T-helper 17 cell (primary cell): ENCODE results near the gene TPTE. TPM values are rescaled to one million over a fixed set of nuclear protein-coding genes. Genes with fewer than 3 reads are reported as not detected.
"Not testable (repeated sequence)": the region's sequence is repeated elsewhere in the genome, so short reads cannot be mapped to it uniquely, and the experiment has no call there.

Experiments
- ATAC-seq: fragments of 150-1000 bp; cut with Tn5 transposase; 2 replicates; pipeline ENCODE4 v1.10.0; 2021; ENCODE audit warnings: mild to moderate bottlenecking, moderate library complexity
- DNase-seq, 3 donors: peaks; one replicate each; pipeline versions ENCODE4 v3.0.0 to v3.0.0-alpha.2; 2020 to 2021
- H3K9me3 ChIP-seq: one replicate; pipeline ENCODE4 v1.7.0; 2013; ENCODE audit warnings: low read length, mild to moderate bottlenecking; ENCODE audit not compliant: control insufficient read depth, poor library complexity, severe bottlenecking
- H3K27ac Mint-ChIP-seq: one replicate; pipeline ENCODE4 v1.8.0; 2022; ENCODE audit warnings: mild to moderate bottlenecking, moderate library complexity, mixed read lengths
- H3K27me3 Mint-ChIP-seq: one replicate; pipeline ENCODE4 v1.8.0; 2022; ENCODE audit warnings: mixed read lengths
- H3K36me3 Mint-ChIP-seq: one replicate; pipeline ENCODE4 v1.8.0; 2022; ENCODE audit warnings: low read depth, mixed read lengths
- H3K4me1 Mint-ChIP-seq: one replicate; pipeline ENCODE4 v1.8.0; 2022; ENCODE audit warnings: mild to moderate bottlenecking, mixed read lengths
- H3K4me3 Mint-ChIP-seq: one replicate; pipeline ENCODE4 v1.8.0; 2022; ENCODE audit warnings: mild to moderate bottlenecking, moderate library complexity, mixed read lengths
- total RNA-seq, 4 donors: library from RNA in 2 of 4; stranded (reverse) in 2 of 4; gene quantifications; one replicate each; pipeline ENCODE4 v1.2.3 and lab custom pipeline; 2022 to 2026

The TPTE gene
- total RNA-seq, 2 donors from 2014 or later, result not detected

GRCh38 chr21:10570803-10571202 is 49.4 kb downstream of the TPTE start:
- H3K4me3 Mint-ChIP-seq, H3K9me3 ChIP-seq, H3K4me1 Mint-ChIP-seq, ATAC-seq, H3K27ac Mint-ChIP-seq, H3K27me3 Mint-ChIP-seq, DNase-seq, H3K36me3 Mint-ChIP-seq: not testable (repeated sequence)

GRCh38 chr21:10574531-10575310 is 53.3 kb downstream of the TPTE start:
- ATAC-seq, H3K4me1 Mint-ChIP-seq, DNase-seq, H3K9me3 ChIP-seq, H3K27ac Mint-ChIP-seq, H3K27me3 Mint-ChIP-seq, H3K36me3 Mint-ChIP-seq, H3K4me3 Mint-ChIP-seq: not testable (repeated sequence)

- DNase-seq (no peak), ATAC-seq (peak; percentile 20)
- Mint-ChIP-seq H3K27ac (no peak overlapping the region), H3K4me3 (no peak overlapping the region), H3K27me3 (no peaks in the 10 kb centered on the region), H3K36me3 (no peaks in the 10 kb centered on the region), H3K4me1 (no peaks in the 10 kb centered on the region)
- peaks cover 4% of the 10 kb centered on the region for H3K9me3 ChIP-seq
Measured at GRCh38 chr21:10575311-10575667, 53.9 kb downstream of the TPTE start.

GRCh38 chr21:10578910-10579309 is 57.5 kb downstream of the TPTE start:
- H3K9me3 ChIP-seq, H3K27ac Mint-ChIP-seq, H3K36me3 Mint-ChIP-seq, H3K4me1 Mint-ChIP-seq, H3K4me3 Mint-ChIP-seq, DNase-seq, H3K27me3 Mint-ChIP-seq, ATAC-seq: not testable (repeated sequence)

DNA sequence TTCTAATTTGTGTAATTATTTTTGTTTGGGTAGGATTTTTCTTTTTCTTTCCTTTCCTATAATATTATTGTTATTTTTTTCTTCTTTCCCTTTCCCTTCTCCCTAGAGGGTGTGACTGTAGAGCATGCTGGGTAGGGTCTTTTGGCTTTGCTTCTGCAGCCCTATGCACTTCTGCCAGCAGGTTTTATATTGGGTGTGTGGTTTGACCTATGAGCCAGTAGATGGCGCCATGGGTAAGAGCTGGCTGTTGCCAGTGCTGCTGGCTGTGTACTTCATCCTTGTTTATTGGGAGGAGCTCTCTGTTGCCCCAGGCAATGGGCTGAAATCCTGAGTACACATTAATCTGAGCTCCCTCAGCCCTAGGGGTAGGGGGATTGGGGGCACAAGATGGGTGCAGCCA is 67.7 kb downstream of the TPTE start:
- not testable (repeated sequence) for H3K36me3 Mint-ChIP-seq, ATAC-seq, H3K27me3 Mint-ChIP-seq, H3K9me3 ChIP-seq, H3K4me3 Mint-ChIP-seq, H3K27ac Mint-ChIP-seq, DNase-seq, H3K4me1 Mint-ChIP-seq

- not testable (repeated sequence) for H3K36me3 Mint-ChIP-seq, H3K27me3 Mint-ChIP-seq, H3K4me3 Mint-ChIP-seq, H3K4me1 Mint-ChIP-seq, ATAC-seq, H3K27ac Mint-ChIP-seq, DNase-seq, H3K9me3 ChIP-seq
Measured at GRCh38 chr21:10607074-10607473, 85.7 kb downstream of the TPTE start.

DNA sequence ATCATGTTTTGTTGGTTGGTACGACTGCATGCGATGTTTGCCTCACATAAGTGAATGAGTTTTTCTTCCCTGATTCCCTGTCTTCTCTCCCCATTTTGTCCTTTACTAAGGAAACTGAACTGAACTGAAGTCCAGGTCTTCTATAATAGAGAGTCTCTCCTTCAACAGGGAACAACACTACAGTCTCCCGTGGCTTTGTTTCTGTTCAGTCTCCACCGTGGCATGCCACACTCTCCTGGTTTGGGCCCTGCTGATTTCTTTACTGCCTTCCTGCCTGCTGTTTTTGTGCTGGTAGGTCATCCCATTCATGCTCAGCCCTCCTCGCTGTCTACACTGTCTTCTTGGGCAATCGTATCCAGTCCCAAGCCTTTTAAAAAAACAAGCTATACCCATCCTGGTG is 92.9 kb downstream of the TPTE start:
- ATAC-seq, result not testable (repeated sequence)

GRCh38 chr21:10616061-10616460 is 94.7 kb downstream of the TPTE start:
- H3K27me3 Mint-ChIP-seq, ATAC-seq, DNase-seq, H3K4me1 Mint-ChIP-seq, H3K4me3 Mint-ChIP-seq, H3K27ac Mint-ChIP-seq, H3K36me3 Mint-ChIP-seq, H3K9me3 ChIP-seq: not testable (repeated sequence)

More for the DNA sequence above, 92.9 kb downstream of the TPTE start:
- H3K4me3 Mint-ChIP-seq, DNase-seq, H3K27me3 Mint-ChIP-seq, H3K4me1 Mint-ChIP-seq, H3K27ac Mint-ChIP-seq, H3K36me3 Mint-ChIP-seq: not testable (repeated sequence)
- H3K9me3 ChIP-seq, result peaks cover 12% of the 10 kb centered on the region

- Mint-ChIP-seq H3K27ac (no peak overlapping the region), H3K4me1 (no peaks in the 10 kb centered on the region), H3K36me3 (no peaks in the 10 kb centered on the region), H3K4me3 (no peak overlapping the region), H3K27me3 (no peaks in the 10 kb centered on the region)
- no peak for DNase-seq
- no peak for ATAC-seq
- H3K9me3 ChIP-seq, result peaks cover 7% of the 10 kb centered on the region
Measured at GRCh38 chr21:10616535-10616934, 95.2 kb downstream of the TPTE start.

DNA sequence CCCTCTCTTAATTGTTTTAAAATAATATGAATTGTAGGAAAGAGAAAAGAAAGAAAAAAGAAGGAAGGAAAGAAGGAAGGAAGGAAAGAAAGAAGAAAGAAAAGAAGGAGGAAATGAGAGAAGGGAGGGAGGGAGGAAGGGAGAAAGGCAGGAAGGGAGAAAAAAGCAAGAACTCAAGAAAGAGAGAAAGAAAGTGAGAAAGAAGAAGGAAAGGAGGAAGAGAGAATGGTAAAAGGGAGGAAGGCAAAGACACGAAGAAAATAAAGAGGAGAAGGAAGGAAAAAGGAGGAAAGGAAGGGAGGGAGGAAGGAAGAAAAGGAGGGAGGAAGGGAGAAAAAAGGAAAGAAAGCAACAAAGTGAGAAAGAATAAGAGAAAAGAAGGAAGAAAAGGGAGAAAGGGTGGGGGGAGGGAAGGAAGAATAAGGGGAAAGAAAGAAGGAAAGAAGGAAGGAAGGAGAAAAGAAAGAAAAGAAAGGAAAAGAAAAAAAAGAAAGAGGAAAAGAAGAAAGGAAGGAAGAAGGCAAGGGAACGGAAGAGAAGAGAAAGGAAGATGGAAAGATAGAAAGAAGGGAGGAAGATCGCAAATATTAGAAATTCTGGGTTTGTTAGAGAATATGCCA is 95.9 kb downstream of the TPTE start:
- not testable (repeated sequence) for H3K27me3 Mint-ChIP-seq, H3K9me3 ChIP-seq, DNase-seq, H3K36me3 Mint-ChIP-seq, H3K27ac Mint-ChIP-seq, H3K4me3 Mint-ChIP-seq, H3K4me1 Mint-ChIP-seq, ATAC-seq

GRCh38 chr21:10627316-10627863 is 106.0 kb downstream of the TPTE start:
- H3K27me3 Mint-ChIP-seq, result no peaks in the 10 kb centered on the region
- DNase-seq (no peak), ATAC-seq (no peak)
- no peaks in the 10 kb centered on the region for H3K4me1 Mint-ChIP-seq
- H3K27ac Mint-ChIP-seq, result no peak overlapping the region
- no peaks in the 10 kb centered on the region for H3K9me3 ChIP-seq
- no peaks in the 10 kb centered on the region for H3K36me3 Mint-ChIP-seq
- H3K4me3 Mint-ChIP-seq, result no peak overlapping the region

DNA sequence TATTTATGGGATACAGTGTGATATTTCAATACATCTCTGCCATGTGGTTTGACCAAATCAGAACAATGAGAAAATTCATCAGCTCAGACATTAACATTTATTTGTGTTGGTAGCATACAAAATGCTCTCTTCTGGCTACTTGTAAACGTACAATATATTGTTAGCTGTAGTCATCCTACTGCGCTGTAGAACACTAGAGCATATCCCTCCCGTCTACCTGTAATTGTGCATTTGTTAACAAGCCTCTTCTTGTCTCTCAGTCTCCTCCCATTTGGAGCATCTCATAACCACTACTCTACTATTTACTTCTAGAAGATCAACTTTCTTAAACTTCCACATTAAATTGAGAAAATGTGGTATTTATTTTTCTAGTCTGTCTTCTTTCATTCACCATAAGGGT is 107.9 kb downstream of the TPTE start:
- H3K9me3 ChIP-seq, H3K27me3 Mint-ChIP-seq, H3K27ac Mint-ChIP-seq, ATAC-seq, H3K36me3 Mint-ChIP-seq, DNase-seq, H3K4me3 Mint-ChIP-seq, H3K4me1 Mint-ChIP-seq: not testable (repeated sequence)

DNA sequence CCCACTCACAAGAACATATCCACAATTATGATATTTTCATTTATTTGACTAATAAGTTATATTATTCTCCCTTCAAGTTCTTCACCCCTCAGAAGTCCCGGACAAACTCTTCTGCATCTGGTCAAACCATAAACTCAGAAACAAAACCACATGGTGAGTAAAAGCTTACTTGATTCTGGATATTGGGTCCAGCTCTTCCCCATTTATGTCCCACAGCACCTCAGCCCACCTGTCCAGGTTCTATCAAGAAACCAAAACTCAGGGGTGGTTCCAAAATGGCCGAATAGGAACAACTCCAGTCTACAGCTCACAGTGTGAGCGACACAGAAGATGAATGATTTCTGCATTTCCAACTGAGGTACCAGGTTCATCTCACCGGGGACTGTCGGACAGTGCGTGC is 109.4 kb downstream of the TPTE start:
- H3K4me3 Mint-ChIP-seq, H3K27me3 Mint-ChIP-seq, H3K27ac Mint-ChIP-seq, ATAC-seq, H3K9me3 ChIP-seq, DNase-seq, H3K4me1 Mint-ChIP-seq, H3K36me3 Mint-ChIP-seq: not testable (repeated sequence)

DNA sequence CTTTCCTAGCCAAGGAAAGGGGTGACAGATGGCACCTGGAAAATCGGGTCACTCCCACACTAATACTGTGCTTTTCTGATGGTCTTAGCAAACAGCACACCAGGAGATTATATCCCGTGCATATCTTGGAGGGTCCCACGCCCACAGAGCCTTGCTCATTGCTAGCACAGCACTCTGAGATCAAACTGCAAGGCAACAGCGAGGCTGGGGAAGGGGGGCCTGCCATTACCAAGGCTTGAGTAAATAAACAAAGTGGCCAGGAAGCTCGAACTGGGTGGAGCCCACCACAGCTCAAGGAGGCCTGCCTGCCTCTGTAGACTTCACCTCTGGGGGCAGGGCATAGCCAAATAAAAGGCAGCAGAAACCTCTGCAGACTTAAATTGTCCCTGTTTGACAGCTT is 109.9 kb downstream of the TPTE start:
- H3K4me1 Mint-ChIP-seq, H3K27ac Mint-ChIP-seq, H3K9me3 ChIP-seq, ATAC-seq, H3K4me3 Mint-ChIP-seq, H3K36me3 Mint-ChIP-seq, H3K27me3 Mint-ChIP-seq, DNase-seq: not testable (repeated sequence)
